Activated T-cell treated with anti-CD3 and anti-CD28 coated beads, Interleukin-2, amount 50 U/mL, for 72 hours (primary cell): ENCODE measurements around the gene KLC4. TPM values are rescaled to one million over a fixed set of nuclear protein-coding genes. Genes with fewer than 3 reads are reported as not detected.
"Not testable (repeated sequence)": the region's sequence is repeated elsewhere in the genome, so short reads cannot be mapped to it uniquely, and the experiment has no call there.

Experiments
- ATAC-seq, 2 donors: fragments of 150-1000 bp; cut with Tn5 transposase; replicated peaks in 1 of 2; 2 replicates each; pipeline ENCODE4 v1.10.0; 2021; ENCODE audit warnings: moderate library complexity in 2 of 2, mild to moderate bottlenecking in 1 of 2
- DNase-seq, 2 donors: peaks; one replicate each; pipeline ENCODE4 v3.0.0; 2021 to 2022; ENCODE audit warnings: mixed read lengths in 1 of 2
- H3K27ac Mint-ChIP-seq: one replicate; pipeline ENCODE4 v1.8.0; 2022; ENCODE audit warnings: mild to moderate bottlenecking, moderate library complexity, mixed read lengths
- H3K27me3 Mint-ChIP-seq: one replicate; pipeline ENCODE4 v1.8.0; 2022; ENCODE audit warnings: low read depth, mixed read lengths
- H3K36me3 Mint-ChIP-seq, 2 donors: one replicate each; pipeline ENCODE4 v1.8.0; 2022; ENCODE audit warnings: mixed read lengths in 2 of 2, mild to moderate bottlenecking in 1 of 2; ENCODE audit not compliant: insufficient read depth in 2 of 2
- H3K4me1 Mint-ChIP-seq: one replicate; pipeline ENCODE4 v1.8.0; 2022; ENCODE audit warnings: low read depth, mixed read lengths
- H3K4me3 Mint-ChIP-seq, 2 donors: one replicate each; pipeline ENCODE4 v1.8.0; 2022; ENCODE audit warnings: mild to moderate bottlenecking in 2 of 2, mixed read lengths in 2 of 2, moderate library complexity in 2 of 2
- H3K9me3 Mint-ChIP-seq, 2 donors: one replicate each; pipeline ENCODE4 v1.8.0; 2022; ENCODE audit warnings: mixed read lengths in 2 of 2
- total RNA-seq, 2 donors: library from RNA; stranded (reverse); gene quantifications; one replicate each; pipeline ENCODE4 v1.2.3, GENCODE V29; 2022

Gene KLC4
- total RNA-seq, 2 donors from 2014 or later = 36.9 to 37.4 TPM

DNA sequence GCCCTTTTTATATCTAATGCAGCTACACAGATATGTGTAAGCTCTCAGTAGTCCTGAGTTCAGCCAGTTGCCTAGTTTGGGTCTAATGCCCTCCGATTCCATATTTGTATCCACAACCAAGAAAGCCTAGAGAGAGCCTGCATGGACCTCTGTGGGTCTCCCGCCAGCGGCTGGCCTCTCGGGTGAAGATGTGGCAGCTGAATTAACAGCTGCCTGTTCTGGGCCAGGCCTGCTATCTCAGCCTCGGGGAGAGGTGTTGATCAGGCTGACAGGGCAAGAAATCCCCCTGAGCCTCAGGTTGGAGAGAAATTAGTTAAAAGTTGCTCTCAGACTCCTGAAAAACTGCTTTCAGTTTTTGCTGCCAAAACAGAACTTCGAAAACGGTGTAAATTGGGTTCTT, 36.5 kb downstream of the KLC4 start:
- H3K9me3 Mint-ChIP-seq = no peaks in the 10 kb centered on the region
- DNase-seq (no peak), ATAC-seq (no peak)
- no peaks in the 10 kb centered on the region for H3K27me3 Mint-ChIP-seq
- H3K4me3 Mint-ChIP-seq = peak overlapping the region in 1 of 2 donors; percentile 39
- H3K4me1 Mint-ChIP-seq = peaks cover 22% of the 10 kb centered on the region
- no peak overlapping the region for H3K27ac Mint-ChIP-seq
- H3K36me3 Mint-ChIP-seq = no peaks in the 10 kb centered on the region

- Mint-ChIP-seq H3K27me3 (no peaks in the 10 kb centered on the region), H3K9me3 (no peaks in the 10 kb centered on the region), H3K4me1 (peaks cover 22% of the 10 kb centered on the region), H3K36me3 (no peaks in the 10 kb centered on the region), H3K4me3 (no peak overlapping the region), H3K27ac (no peak overlapping the region)
- ATAC-seq (no peak), DNase-seq (no peak)
Measured at GRCh38 chr6:43096451-43097097, 37.1 kb downstream of the KLC4 start.

GRCh38 chr6:43097098-43097489, 37.7 kb downstream of the KLC4 start:
- H3K4me1 Mint-ChIP-seq = peaks cover 22% of the 10 kb centered on the region
- ATAC-seq (no peak), DNase-seq (no peak)
- H3K9me3 Mint-ChIP-seq = no peaks in the 10 kb centered on the region
- no peak overlapping the region for H3K4me3 Mint-ChIP-seq
- no peaks in the 10 kb centered on the region for H3K27me3 Mint-ChIP-seq
- no peak overlapping the region for H3K27ac Mint-ChIP-seq
- no peaks in the 10 kb centered on the region for H3K36me3 Mint-ChIP-seq

GRCh38 chr6:43097502-43097901, 38.1 kb downstream of the KLC4 start:
- H3K36me3 Mint-ChIP-seq = no peaks in the 10 kb centered on the region

GRCh38 chr6:43101497-43101896, 42.1 kb downstream of the KLC4 start:
- no peak overlapping the region for H3K27ac Mint-ChIP-seq

More at GRCh38 chr6:43097502-43097901, 38.1 kb downstream of the KLC4 start:
- Mint-ChIP-seq H3K4me1 (peaks cover 22% of the 10 kb centered on the region), H3K9me3 (no peaks in the 10 kb centered on the region), H3K27me3 (no peaks in the 10 kb centered on the region), H3K4me3 (no peak overlapping the region), H3K27ac (no peak overlapping the region)
- DNase-seq (no peak), ATAC-seq (no peak)

DNA sequence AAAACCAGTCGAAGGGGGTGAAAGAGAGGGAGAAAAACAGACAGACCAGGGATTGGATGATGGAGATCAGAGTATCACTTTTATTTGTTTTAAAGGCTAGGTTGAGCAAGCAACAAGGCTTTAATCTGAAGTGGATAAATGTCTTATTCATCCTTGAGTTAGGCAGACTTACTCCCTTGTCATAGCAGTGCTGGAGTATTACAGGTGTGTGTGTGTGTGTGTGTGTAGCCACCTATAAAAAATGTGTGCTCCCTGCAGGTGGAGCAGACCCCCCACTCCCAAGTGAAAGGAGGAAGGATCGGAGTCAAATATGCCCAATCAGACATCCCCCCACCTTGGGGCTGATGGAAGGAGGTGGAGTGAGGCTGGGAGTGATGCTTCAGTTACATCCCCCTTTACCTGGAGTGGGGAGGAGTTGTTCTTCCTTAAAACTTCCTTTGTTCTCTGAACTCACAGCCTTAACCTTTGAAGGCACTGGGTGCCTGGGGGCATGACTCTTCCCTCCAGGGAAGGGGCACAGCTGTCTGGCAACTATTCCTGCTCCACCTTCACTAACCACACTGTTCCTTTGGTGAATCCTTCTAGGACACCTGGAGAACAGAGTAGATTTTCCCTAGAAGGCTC, 43.9 kb downstream of the KLC4 start:
- H3K36me3 Mint-ChIP-seq = no peaks in the 10 kb centered on the region
- no peak overlapping the region for H3K4me3 Mint-ChIP-seq
- H3K9me3 Mint-ChIP-seq = no peaks in the 10 kb centered on the region
- H3K27ac Mint-ChIP-seq = no peak overlapping the region
- ATAC-seq (no peak), DNase-seq (no peak)
- H3K27me3 Mint-ChIP-seq = no peaks in the 10 kb centered on the region
- no peaks in the 10 kb centered on the region for H3K4me1 Mint-ChIP-seq

More at GRCh38 chr6:43101497-43101896, 42.1 kb downstream of the KLC4 start:
- Mint-ChIP-seq H3K9me3 (no peaks in the 10 kb centered on the region), H3K27me3 (no peaks in the 10 kb centered on the region), H3K36me3 (no peaks in the 10 kb centered on the region), H3K4me1 (no peaks in the 10 kb centered on the region), H3K4me3 (no peak overlapping the region)
- ATAC-seq (no peak), DNase-seq (no peak)

GRCh38 chr6:43105538-43106222, 46.2 kb downstream of the KLC4 start:
- no peak for DNase-seq
- no peaks in the 10 kb centered on the region for H3K4me1 Mint-ChIP-seq
- no peaks in the 10 kb centered on the region for H3K36me3 Mint-ChIP-seq
- H3K27me3 Mint-ChIP-seq = no peaks in the 10 kb centered on the region
- no peaks in the 10 kb centered on the region for H3K9me3 Mint-ChIP-seq
- ATAC-seq = no peak
- H3K4me3 Mint-ChIP-seq = no peak overlapping the region
- H3K27ac Mint-ChIP-seq = no peak overlapping the region

DNA sequence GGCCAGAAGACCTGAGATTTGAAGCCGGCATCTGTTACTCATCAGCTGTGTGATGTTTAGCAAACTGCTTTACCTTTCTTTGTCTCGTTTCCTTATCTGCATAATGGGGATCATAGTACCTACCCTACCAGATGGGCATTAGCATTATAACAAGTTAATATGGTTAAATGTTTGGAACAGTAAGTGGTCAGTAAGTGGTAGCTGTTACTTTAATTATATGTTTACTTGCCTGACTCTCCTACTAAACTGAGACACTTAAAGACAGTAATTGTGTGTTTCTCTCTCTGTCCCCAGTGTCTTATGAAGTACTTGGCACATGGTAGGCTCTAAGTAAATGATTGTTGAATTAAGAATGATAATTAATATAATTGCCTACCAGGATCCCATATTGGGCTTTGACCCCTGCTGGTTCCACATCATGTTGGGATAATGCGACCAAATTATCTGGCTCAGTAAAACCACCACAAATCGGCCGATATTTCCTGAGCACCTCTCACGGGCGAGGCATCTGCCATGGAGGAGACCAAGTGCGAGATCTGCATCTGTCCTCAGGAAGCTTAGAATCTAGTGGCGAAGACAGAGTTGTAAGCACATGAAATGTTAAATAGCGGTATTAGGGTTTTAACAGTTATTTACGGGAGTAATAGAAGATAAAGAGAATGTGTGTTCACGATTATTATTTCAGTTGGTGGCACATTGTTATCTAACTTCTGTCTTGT, 48.1 kb downstream of the KLC4 start:
- no peaks in the 10 kb centered on the region for H3K27me3 Mint-ChIP-seq
- no peak for DNase-seq
- H3K36me3 Mint-ChIP-seq = no peaks in the 10 kb centered on the region
- no peaks in the 10 kb centered on the region for H3K9me3 Mint-ChIP-seq
- no peak overlapping the region for H3K4me3 Mint-ChIP-seq
- no peaks in the 10 kb centered on the region for H3K4me1 Mint-ChIP-seq
- no peak overlapping the region for H3K27ac Mint-ChIP-seq
- no peak for ATAC-seq

GRCh38 chr6:43113431-43114260, 54.2 kb downstream of the KLC4 start:
- no peaks in the 10 kb centered on the region for H3K9me3 Mint-ChIP-seq
- H3K27ac Mint-ChIP-seq = no peak overlapping the region
- H3K4me3 Mint-ChIP-seq = no peak overlapping the region
- H3K36me3 Mint-ChIP-seq = no peaks in the 10 kb centered on the region
- H3K4me1 Mint-ChIP-seq = peaks cover 6% of the 10 kb centered on the region
- no peaks in the 10 kb centered on the region for H3K27me3 Mint-ChIP-seq
- ATAC-seq (no peak), DNase-seq (no peak)

- Mint-ChIP-seq H3K4me1 (peaks cover 6% of the 10 kb centered on the region), H3K9me3 (no peaks in the 10 kb centered on the region), H3K4me3 (no peak overlapping the region), H3K27me3 (no peaks in the 10 kb centered on the region), H3K36me3 (no peaks in the 10 kb centered on the region), H3K27ac (no peak overlapping the region)
- ATAC-seq (no peak), DNase-seq (no peak)
Measured at GRCh38 chr6:43115365-43115764, 55.9 kb downstream of the KLC4 start.

DNA sequence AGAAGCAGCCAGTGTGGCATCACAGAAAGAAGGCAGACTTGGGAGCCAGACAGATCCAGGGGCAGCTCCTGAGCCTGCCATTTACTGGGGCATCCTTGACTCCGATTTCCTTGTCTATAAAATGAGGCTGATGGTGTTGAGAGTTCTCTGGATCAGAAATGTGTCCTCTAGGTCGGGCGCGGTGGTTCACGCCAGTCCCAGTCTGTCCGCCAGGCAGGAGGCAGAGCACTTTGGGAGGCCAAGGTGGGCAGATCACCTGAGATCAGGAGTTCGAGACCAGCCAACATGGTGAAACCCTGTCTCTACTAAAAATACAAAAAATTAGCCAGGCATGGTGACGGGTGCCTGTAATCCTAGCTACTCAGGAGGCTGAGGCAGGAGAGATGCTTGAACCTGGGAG, 58.0 kb downstream of the KLC4 start:
- not testable (repeated sequence) for H3K4me1 Mint-ChIP-seq, ATAC-seq, H3K27me3 Mint-ChIP-seq

GRCh38 chr6:43119482-43119881, 60.1 kb downstream of the KLC4 start:
- Mint-ChIP-seq H3K27ac (no peak overlapping the region), H3K4me1 (no peaks in the 10 kb centered on the region), H3K27me3 (no peaks in the 10 kb centered on the region), H3K36me3 (no peaks in the 10 kb centered on the region), H3K9me3 (no peaks in the 10 kb centered on the region), H3K4me3 (no peak overlapping the region)
- ATAC-seq = no peak
- no peak for DNase-seq

More for the DNA sequence above, 58.0 kb downstream of the KLC4 start:
- H3K36me3 Mint-ChIP-seq, DNase-seq, H3K27ac Mint-ChIP-seq, H3K4me3 Mint-ChIP-seq, H3K9me3 Mint-ChIP-seq: not testable (repeated sequence)
